Activated T-helper 1 cell treated with anti-CD3 and anti-CD28 coated beads, Interleukin-12 subunit alpha, Interleukin-12 subunit beta, Interleukin-2, Interleukin-4 antibody, amounts not matched to agents 30 ng/mL and 10 ng/mL and 1 ng/mL, durations not matched to agents 14 hours and 24 hours and 36 hours (primary cell): Measurements from ENCODE around the gene WDR64. TPM values are rescaled to one million over a fixed set of nuclear protein-coding genes. Genes with fewer than 3 reads are reported as not detected.
A peak's percentile ranks its signal among the peaks of the same experiment; 100 is the strongest.

Experiments used
- DNase-seq: peaks from one replicate; pipeline ENCODE4 v3.0.0; 2021; ENCODE audit warnings: low spot score
- H3K27ac Mint-ChIP-seq: one replicate; pipeline ENCODE4 v1.8.0; 2021; ENCODE audit warnings: mild to moderate bottlenecking, mixed read lengths
- H3K27me3 Mint-ChIP-seq: one replicate; pipeline ENCODE4 v1.8.0; 2022; ENCODE audit warnings: mild to moderate bottlenecking, moderate library complexity, mixed read lengths; ENCODE audit not compliant: insufficient read depth
- H3K36me3 Mint-ChIP-seq: one replicate; pipeline ENCODE4 v1.8.0; 2021; ENCODE audit warnings: low read depth, mixed read lengths
- H3K4me1 Mint-ChIP-seq: one replicate; pipeline ENCODE4 v1.8.0; 2021; ENCODE audit warnings: low read depth, mixed read lengths
- H3K4me3 Mint-ChIP-seq: one replicate; pipeline ENCODE4 v1.8.0; 2021; ENCODE audit warnings: mild to moderate bottlenecking, moderate library complexity, mixed read lengths
- H3K9me3 Mint-ChIP-seq: one replicate; pipeline ENCODE4 v1.8.0; 2021; ENCODE audit warnings: mixed read lengths
- intact Hi-C: fragments of 100-400 bp; cut with micrococcal nuclease; formaldehyde crosslinking; loops from one replicate; pipeline ENCODE4 v1.15.1; 2024
- total RNA-seq: library from RNA; stranded (reverse); gene quantifications from 2 replicates; pipeline ENCODE4 v1.2.3, GENCODE V29; 2022

The WDR64 gene
- total RNA-seq, result not detected in 2 replicates

- H3K36me3 Mint-ChIP-seq, result no peaks in the 10 kb centered on the region
- DNase-seq, result no peak
- no peak within 1 kb of the TSS for H3K27ac Mint-ChIP-seq
- no peak within 1 kb of the TSS for H3K4me3 Mint-ChIP-seq
- H3K9me3 Mint-ChIP-seq, result no peaks in the 10 kb centered on the region
- H3K27me3 Mint-ChIP-seq, result peaks cover 2% of the 10 kb centered on the region
- no peaks in the 10 kb centered on the region for H3K4me1 Mint-ChIP-seq
- intact Hi-C loops, result no loop called here
Observed at GRCh38 chr1:241652012-241652411, at the start of gene WDR64. TSS of gene WDR64 (plus strand) at chr1:241652281. CDS start at chr1:241652485, 204 bp downstream.

GRCh38 chr1:241603731-241604245 is 48.3 kb upstream of the WDR64 start:
- Mint-ChIP-seq H3K4me3 (no peak overlapping the region), H3K27ac (no peak overlapping the region), H3K36me3 (peaks cover 10% of the 10 kb centered on the region), H3K4me1 (peaks cover 7% of the 10 kb centered on the region), H3K9me3 (no peaks in the 10 kb centered on the region), H3K27me3 (no peaks in the 10 kb centered on the region)
- intact Hi-C loops, result no loop called here
- DNase-seq, result no peak

DNA sequence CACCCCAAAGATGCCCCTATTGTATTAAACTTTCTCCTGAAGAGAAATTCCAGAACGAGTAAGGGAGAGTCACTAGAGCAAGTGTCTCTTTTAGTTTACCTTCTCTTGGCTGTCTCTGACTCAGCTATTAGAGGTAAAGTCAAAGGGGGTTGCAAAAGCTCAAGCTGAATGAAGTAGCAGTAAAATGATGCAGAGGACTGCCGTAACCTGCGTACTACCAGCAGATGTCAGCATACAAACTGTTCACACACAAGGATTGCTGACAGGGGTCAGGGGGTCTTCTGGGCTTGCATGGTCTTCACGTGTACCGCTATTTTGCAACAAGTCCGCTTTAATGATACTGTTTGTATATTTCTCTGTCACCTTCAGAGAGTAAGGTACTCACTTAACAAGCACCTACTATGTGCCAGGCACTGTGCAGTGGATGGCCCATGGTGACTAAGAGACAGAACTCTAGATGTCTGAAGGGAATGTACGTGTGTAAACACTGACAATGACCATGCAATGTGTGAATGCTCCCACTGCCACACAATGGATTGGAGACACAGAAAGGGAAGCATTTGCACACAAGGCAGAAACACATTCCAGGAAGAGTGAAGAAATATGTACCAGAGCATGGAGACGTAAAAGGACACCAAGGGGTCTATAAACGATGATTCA is 46.8 kb upstream of the WDR64 start:
- no peak for DNase-seq
- peaks cover 10% of the 10 kb centered on the region for H3K36me3 Mint-ChIP-seq
- H3K4me3 Mint-ChIP-seq, result no peak overlapping the region
- H3K9me3 Mint-ChIP-seq, result no peaks in the 10 kb centered on the region
- no peak overlapping the region for H3K27ac Mint-ChIP-seq
- intact Hi-C loops, result no loop called here
- peaks cover 7% of the 10 kb centered on the region for H3K4me1 Mint-ChIP-seq
- no peaks in the 10 kb centered on the region for H3K27me3 Mint-ChIP-seq

- no peaks in the 10 kb centered on the region for H3K4me1 Mint-ChIP-seq
- H3K9me3 Mint-ChIP-seq, result no peaks in the 10 kb centered on the region
- no peak overlapping the region for H3K27ac Mint-ChIP-seq
- H3K36me3 Mint-ChIP-seq, result peaks cover 4% of the 10 kb centered on the region
- intact Hi-C loops, result no loop called here
- no peak overlapping the region for H3K4me3 Mint-ChIP-seq
- no peak for DNase-seq
- no peaks in the 10 kb centered on the region for H3K27me3 Mint-ChIP-seq
Observed at GRCh38 chr1:241606544-241606943, 45.5 kb upstream of the WDR64 start.

DNA sequence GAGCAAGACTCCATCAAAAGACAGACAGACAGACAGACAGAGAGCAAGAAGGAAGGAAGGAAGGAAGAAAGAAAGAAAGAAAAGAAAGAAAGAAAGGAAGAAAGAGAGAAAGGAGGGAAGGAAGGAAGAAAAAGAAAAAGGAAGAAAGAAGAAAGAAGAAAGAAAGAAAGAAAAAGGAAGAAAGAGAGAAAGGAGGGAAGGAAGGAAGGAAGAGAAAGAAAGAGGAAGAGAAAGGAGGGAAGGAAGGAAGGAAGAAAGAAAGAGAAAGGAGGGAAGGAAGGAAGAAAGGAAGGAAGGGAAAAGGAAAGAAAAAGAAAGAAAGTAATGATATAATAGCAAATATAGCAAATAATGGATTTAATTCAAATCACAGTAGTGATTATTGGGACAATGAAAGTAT is 44.6 kb upstream of the WDR64 start:
- no peaks in the 10 kb centered on the region for H3K27me3 Mint-ChIP-seq
- intact Hi-C loops, result no loop called here
- H3K27ac Mint-ChIP-seq, result no peak overlapping the region
- peaks cover 1% of the 10 kb centered on the region for H3K4me1 Mint-ChIP-seq
- no peaks in the 10 kb centered on the region for H3K36me3 Mint-ChIP-seq
- H3K4me3 Mint-ChIP-seq, result no peak overlapping the region
- DNase-seq, result no peak
- no peaks in the 10 kb centered on the region for H3K9me3 Mint-ChIP-seq

GRCh38 chr1:241608379-241609033 is 43.6 kb upstream of the WDR64 start:
- Mint-ChIP-seq H3K4me3 (no peak overlapping the region), H3K4me1 (peaks cover 7% of the 10 kb centered on the region), H3K27ac (no peak overlapping the region), H3K36me3 (no peaks in the 10 kb centered on the region), H3K9me3 (no peaks in the 10 kb centered on the region), H3K27me3 (no peaks in the 10 kb centered on the region)
- no peak for DNase-seq
- intact Hi-C loops, result no loop called here

GRCh38 chr1:241610056-241610815 is 41.8 kb upstream of the WDR64 start:
- Mint-ChIP-seq H3K4me1 (peaks cover 14% of the 10 kb centered on the region), H3K36me3 (no peaks in the 10 kb centered on the region)

GRCh38 chr1:241611063-241611462 is 41.0 kb upstream of the WDR64 start:
- Mint-ChIP-seq H3K4me3 (no peak overlapping the region), H3K36me3 (no peaks in the 10 kb centered on the region), H3K4me1 (peaks cover 14% of the 10 kb centered on the region), H3K27me3 (no peaks in the 10 kb centered on the region), H3K9me3 (no peaks in the 10 kb centered on the region), H3K27ac (no peak overlapping the region)
- intact Hi-C loops, result loop anchor here (1.0 kb wide), 6 partner anchors 16 to 407 kb away; partner anchors contain the start of gene KMO
- no peak for DNase-seq

More at GRCh38 chr1:241610056-241610815, 41.8 kb upstream of the WDR64 start:
- no peak for DNase-seq
- Mint-ChIP-seq H3K9me3 (no peaks in the 10 kb centered on the region), H3K27me3 (no peaks in the 10 kb centered on the region), H3K27ac (no peak overlapping the region), H3K4me3 (no peak overlapping the region)
- intact Hi-C loops, result no loop called here

DNA sequence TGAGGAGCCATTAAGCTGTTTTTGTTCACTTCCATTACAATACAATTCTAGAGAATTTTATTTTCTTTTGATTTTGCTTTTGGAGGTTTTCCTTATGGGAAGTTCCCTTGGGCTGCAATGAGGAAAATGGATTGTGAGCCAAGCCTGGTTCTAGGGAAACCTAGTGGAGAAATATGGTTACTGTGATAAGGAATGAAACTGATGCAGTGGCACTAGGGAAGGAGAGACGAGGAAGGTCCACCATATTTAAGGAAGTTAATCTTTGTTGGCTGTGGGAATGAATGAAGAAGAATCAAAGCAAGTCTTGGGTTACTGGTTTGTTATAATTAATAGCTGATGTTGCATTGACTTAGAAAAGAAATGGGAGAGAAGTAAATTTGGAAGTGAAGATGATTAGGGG is 40.3 kb upstream of the WDR64 start:
- H3K4me3 Mint-ChIP-seq, result no peak overlapping the region
- H3K27ac Mint-ChIP-seq, result no peak overlapping the region
- no peaks in the 10 kb centered on the region for H3K36me3 Mint-ChIP-seq
- intact Hi-C loops, result loop anchor here (1.0 to 2.0 kb wide), 7 partner anchors 16 to 407 kb away; partner anchors contain the start of gene KMO
- DNase-seq, result no peak
- H3K27me3 Mint-ChIP-seq, result no peaks in the 10 kb centered on the region
- no peaks in the 10 kb centered on the region for H3K9me3 Mint-ChIP-seq
- H3K4me1 Mint-ChIP-seq, result peaks cover 14% of the 10 kb centered on the region

DNA sequence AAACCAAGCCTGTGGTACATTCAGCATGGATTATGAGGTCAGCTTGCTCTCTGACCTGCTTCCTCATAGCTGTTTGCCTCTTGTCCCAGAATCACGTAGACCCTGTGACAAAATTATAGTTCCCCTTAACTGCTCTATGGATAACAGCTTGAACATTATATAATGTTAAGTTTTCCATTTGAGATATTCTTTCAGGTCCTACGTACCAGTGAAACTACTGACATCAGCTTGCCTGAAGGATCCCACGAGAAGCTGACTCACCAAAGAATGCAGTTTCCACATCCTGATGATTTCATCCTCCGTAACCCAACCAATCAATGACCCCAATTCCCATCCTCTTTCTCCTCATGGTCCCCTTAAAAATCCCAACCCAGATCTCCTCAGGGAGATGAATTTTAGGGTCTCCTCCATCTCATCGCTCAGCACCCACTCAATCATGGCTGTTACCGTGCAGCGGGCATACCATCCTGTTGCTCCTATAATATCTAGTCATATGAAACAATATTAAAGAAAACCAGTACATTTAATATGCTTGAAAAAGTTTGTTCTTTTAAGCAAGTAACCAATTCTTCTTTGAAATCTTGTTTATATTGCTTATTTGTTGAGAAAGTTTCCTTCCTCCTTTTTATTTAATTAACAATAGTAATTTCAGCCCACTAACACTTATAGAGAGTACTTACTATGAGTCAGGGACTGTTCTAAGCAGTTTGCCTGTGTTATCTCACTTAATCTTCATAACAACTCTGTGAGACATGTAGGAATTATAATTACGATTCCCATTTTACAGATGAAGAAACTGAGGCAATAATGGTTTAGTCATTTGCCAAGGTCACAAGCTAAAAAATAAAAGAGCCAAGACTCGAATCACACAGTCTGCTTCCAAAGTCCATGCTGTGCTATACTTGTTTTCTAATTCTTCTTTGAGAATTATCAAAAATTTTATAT is 39.3 kb upstream of the WDR64 start:
- peak overlapping the region; percentile 11 for H3K4me3 Mint-ChIP-seq
- H3K36me3 Mint-ChIP-seq, result no peaks in the 10 kb centered on the region
- DNase-seq, result no peak
- H3K4me1 Mint-ChIP-seq, result peaks cover 19% of the 10 kb centered on the region
- H3K27me3 Mint-ChIP-seq, result no peaks in the 10 kb centered on the region
- intact Hi-C loops, result loop anchor here (1.0 to 2.0 kb wide), 2 partner anchors 20 to 27 kb away; partner anchors contain the start of genes CHML and OPN3
- H3K27ac Mint-ChIP-seq, result peak overlapping the region; percentile 9
- no peaks in the 10 kb centered on the region for H3K9me3 Mint-ChIP-seq

DNA sequence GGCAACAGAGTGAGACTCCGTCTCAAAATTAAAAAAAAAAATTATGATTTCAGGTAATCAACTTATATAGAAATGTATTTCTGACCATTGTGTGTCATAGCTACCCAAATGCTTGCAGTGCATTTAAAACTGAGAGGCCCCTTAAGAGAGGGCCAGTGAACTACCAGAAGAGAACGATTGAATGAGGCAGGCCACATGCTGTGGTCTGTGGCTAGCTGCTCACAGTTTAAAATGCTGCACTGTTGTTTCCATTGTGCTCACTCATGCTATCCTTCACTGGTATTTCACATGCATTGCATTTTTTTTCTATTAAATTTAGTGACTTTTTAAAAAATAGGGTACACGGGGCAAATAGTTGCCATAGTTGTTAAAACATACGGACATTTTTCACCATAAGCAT is 37.9 kb upstream of the WDR64 start:
- Mint-ChIP-seq H3K9me3 (no peaks in the 10 kb centered on the region), H3K4me1 (peaks cover 19% of the 10 kb centered on the region)
- DNase-seq, result no peak

GRCh38 chr1:241614572-241614971 is 37.5 kb upstream of the WDR64 start:
- Mint-ChIP-seq H3K4me3 (no peak overlapping the region), H3K36me3 (no peaks in the 10 kb centered on the region), H3K4me1 (peaks cover 19% of the 10 kb centered on the region), H3K9me3 (no peaks in the 10 kb centered on the region), H3K27ac (peak overlapping the region; percentile 65), H3K27me3 (no peaks in the 10 kb centered on the region)
- intact Hi-C loops, result no loop called here
- DNase-seq, result no peak

More for the DNA sequence above, 37.9 kb upstream of the WDR64 start:
- no peaks in the 10 kb centered on the region for H3K36me3 Mint-ChIP-seq
- intact Hi-C loops, result no loop called here
- H3K27me3 Mint-ChIP-seq, result no peaks in the 10 kb centered on the region
- H3K4me3 Mint-ChIP-seq, result no peak overlapping the region
- H3K27ac Mint-ChIP-seq, result peak overlapping the region; percentile 65
